GM13976 (cell line): ENCODE results near the gene KRT79.

Source experiments
- DNase-seq: peaks from one replicate; pipeline ENCODE4 v3.0.0; 2012; ENCODE audit warnings: low spot score
- in situ Hi-C: fragments of 300-500 bp; cut with MboI; formaldehyde crosslinking; loops from one replicate; pipeline ENCODE4 v1.12.0; 2022; ENCODE audit warnings: low sequenced_read_pairs, mixed read lengths, inconsistent platforms; ENCODE audit not compliant: unreplicated experiment
- TF ChIP-seq, protein P1 (sequence below): IDR thresholded peaks from 2 replicates; pipeline ENCODE4 v1.5.1; 2012; ENCODE audit warnings: borderline replicate concordance, mild to moderate bottlenecking; ENCODE audit not compliant: insufficient read depth; ENCODE audit errors: extremely low read depth, missing control alignments, control extremely low read depth

The KRT79 gene

DNA sequence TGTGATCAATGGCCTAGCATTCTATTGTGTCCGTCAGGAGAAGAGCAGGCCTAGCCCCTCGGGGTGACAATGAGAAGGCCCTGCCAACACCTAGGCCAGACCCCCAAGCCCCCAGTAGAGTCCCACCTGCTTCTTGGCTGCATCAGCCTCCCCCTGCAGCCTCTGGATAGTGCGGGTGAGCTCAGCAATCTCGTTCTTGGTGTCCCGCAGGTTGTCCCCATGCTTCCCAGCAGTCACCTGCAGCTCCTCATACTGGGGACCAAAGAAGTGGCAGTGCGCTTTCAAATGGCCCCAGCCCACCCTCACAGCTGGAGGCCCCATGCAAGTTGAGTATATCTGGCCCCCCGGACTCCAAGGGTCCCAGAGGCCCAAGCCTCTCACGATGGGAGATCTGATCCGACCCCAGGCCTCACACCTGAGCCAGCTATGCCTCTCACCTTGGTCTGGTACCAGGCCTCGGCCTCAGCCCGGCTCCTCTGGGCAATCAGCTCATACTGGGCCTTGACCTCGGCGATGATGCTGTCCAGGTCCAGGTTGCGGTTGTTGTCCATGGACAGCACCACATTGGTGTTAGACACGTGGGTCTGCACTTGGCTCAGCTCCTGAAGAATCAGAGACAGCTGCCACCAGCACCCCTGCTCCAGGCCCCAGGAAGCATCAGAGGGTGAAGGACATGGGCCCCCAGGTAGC lies 10.2 kb downstream of the KRT79 start:
- in situ Hi-C loops = no loop called here
- TF ChIP-seq, protein P1, sequence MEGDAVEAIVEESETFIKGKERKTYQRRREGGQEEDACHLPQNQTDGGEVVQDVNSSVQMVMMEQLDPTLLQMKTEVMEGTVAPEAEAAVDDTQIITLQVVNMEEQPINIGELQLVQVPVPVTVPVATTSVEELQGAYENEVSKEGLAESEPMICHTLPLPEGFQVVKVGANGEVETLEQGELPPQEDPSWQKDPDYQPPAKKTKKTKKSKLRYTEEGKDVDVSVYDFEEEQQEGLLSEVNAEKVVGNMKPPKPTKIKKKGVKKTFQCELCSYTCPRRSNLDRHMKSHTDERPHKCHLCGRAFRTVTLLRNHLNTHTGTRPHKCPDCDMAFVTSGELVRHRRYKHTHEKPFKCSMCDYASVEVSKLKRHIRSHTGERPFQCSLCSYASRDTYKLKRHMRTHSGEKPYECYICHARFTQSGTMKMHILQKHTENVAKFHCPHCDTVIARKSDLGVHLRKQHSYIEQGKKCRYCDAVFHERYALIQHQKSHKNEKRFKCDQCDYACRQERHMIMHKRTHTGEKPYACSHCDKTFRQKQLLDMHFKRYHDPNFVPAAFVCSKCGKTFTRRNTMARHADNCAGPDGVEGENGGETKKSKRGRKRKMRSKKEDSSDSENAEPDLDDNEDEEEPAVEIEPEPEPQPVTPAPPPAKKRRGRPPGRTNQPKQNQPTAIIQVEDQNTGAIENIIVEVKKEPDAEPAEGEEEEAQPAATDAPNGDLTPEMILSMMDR = no peak
- no peak for DNase-seq

GRCh38 chr12:52822771-52823510 lies 11.2 kb downstream of the KRT79 start:
- TF ChIP-seq, protein P1 = no peak
- no peak for DNase-seq
- in situ Hi-C loops = no loop called here

GRCh38 chr12:52821826-52822660 lies 12.1 kb downstream of the KRT79 start:
- no peak for DNase-seq
- TF ChIP-seq, protein P1 = no peak
- in situ Hi-C loops = no loop called here

DNA sequence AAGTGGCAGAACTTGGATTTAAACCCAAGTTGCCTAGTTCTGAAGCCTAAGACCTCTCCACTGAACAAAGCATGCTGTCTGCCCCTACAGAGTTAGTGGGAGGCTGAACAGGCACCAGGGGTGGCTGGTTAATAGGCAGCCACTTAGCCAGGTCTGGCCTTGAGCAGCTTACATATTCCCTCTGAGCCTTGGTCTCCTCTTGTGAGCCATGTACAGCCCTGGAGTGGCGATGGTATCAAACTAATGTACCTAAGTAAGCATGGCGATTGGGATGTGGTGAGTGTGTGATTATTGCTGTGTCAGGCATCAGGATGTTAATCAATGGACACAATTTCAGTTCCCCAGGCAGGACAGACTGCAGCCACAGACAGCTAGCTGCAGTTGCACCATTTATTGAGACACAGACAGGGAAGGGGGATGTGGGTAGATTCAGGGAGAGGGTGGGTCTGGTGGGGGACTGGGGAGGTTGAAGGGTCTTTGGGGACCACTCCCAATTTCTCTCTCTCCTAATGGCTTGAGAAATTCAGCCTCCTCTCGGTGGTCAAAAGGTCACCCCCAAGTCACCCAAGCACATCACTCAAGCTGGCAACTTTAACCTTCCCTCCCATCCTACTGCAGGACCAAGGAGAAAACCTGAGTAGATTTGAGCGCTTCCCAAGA lies 12.9 kb downstream of the KRT79 start:
- TF ChIP-seq, protein P1 = no peak
- in situ Hi-C loops = no loop called here
- DNase-seq = no peak

DNA sequence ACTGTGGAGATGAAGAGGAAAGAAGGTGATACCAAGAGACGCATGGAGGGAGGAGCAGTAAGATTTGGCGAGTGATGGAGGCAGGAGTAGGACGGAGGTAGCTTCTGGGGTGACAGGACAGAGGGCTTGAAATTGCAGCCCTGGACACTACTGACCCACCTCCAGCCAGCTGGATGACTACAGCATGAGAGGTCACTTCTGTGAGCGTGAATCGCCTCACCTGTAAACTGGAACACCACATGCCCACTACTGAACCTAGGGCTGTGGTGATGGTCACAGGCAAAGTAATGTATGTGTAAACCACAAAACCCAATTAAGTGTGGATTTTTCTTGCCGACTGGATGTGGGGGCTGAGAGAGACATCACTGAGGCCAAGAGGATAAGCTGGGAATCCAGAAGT lies 13.6 kb downstream of the KRT79 start:
- in situ Hi-C loops = no loop called here
- DNase-seq = no peak
- TF ChIP-seq, protein P1 = no peak
